GM19025 (cell line): Measurements from ENCODE around the gene VAT1L.

Experiments used
- ATAC-seq: cut with Tn5 transposase; IDR thresholded peaks from one replicate; pipeline ENCODE4 v1.9.1; 2021; ENCODE audit warnings: mild to moderate bottlenecking, low read depth, moderate library complexity; ENCODE audit not compliant: unreplicated experiment

VAT1L gene

GRCh38 chr16:77788181-77789084, at the start of gene VAT1L:
TSS of gene VAT1L (plus strand) at chr16:77788564. CDS start at chr16:77788683, 119 bp downstream.
- no peak for ATAC-seq

DNA sequence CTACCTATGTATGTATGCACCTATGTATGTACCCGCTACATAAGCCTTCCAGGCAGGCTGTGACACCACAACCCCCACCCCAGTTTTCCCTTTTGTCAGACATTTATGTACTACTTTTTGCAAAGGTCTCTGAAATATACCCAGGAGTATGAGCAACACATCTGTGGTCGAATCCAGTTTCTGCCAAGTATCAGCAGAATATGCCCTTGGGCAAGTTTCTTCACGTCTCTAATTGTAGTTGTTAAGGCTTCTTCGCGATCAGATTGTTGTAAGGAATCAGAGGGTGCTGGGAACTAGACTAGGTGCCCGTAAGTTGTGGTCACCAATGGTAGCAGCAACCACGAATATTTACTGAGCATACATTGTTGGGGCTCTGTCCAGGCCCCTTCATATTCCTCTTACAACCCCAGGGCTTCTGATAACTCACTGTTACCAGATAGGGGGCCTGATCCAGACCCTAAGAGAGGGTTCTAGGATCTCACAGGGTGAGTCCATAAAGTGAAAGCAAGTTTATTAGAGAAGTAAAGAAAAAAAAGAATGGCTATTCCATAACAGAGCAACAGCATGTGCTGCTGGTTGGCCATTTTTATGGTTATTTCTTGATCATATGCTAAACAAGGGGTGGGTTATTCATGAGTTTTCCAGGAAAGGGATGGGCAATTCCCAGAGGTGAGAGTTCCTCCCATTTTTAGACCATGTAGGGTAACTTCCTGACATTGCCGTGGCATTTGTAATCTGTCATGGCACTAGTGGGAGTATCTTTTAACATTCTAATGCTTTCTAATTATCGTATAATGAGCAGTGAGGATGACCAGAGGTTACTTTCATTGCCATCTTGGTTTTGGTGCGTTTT, 49.4 kb upstream of the VAT1L start:
- ATAC-seq: no peak

DNA sequence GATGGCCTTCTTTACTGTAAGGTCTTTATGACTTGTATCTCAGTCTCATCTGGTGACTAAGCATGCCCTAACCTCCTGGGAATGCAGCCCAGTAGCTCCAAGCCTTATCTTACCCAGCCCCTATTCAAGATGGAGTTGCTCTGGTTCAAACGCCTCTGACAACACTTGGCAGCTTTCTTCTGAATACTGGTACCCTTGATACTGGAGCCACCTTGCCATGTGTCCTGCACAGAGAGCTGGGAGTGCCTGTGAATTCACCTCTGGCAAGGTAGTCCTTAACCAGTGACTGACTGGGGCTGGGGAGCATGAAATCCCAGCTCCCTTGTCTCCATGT, 48.8 kb upstream of the VAT1L start:
- no peak for ATAC-seq

GRCh38 chr16:77744141-77744540, 44.2 kb upstream of the VAT1L start:
- ATAC-seq: no peak

GRCh38 chr16:77745972-77746371, 42.4 kb upstream of the VAT1L start:
- ATAC-seq: no peak

DNA sequence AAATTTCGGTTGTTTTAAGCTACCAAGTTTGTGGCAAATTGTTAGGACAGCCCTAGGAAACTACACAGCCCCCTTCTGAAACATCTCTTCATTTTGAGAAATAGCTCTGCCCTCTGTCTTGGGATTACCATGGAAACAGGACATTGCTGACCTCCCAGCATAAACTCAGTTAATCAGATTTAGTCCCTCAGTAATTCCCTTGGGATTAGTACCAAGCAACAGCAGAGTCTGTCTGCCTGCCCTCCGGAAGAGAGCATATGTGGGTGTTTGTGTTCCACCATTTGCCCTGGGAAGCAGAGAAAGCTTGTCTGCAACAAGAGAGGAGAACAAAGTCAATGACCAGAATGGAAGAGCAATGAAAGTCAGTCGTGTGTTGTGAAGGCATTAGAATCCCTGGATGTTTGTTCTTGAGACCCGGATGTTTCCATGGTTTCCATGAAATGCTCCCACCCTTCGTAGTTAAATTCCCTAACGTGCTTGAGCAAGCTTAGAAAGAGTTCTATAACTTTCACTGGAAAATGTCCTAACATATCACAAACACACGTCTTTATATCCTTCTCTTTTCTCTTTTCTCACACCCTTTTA, 39.9 kb upstream of the VAT1L start:
- no peak for ATAC-seq

- no peak for ATAC-seq
These were observed 38.9 kb upstream of the VAT1L start for GRCh38 chr16:77749415-77749814.

DNA sequence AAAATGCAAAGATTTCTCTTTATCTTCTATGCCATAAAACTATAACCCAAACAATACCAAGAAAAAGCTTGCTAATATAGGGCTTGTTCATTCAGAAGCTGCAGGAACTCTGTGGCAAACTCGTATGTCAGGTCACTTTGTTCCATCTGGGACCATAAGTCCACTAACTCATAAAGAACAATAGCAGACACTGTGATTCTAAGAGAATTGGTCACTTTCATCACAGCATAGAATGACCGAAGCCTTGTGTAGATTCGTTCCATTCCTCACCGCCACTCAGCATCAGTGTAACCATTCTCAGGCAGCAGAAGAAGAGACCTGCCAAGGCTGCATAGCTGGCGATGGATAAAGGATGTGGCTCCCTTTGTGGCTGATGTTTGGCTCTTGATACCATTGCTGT, 30.3 kb upstream of the VAT1L start:
- ATAC-seq: no peak

- no peak for ATAC-seq
These were observed 29.9 kb upstream of the VAT1L start for GRCh38 chr16:77758508-77758907.

DNA sequence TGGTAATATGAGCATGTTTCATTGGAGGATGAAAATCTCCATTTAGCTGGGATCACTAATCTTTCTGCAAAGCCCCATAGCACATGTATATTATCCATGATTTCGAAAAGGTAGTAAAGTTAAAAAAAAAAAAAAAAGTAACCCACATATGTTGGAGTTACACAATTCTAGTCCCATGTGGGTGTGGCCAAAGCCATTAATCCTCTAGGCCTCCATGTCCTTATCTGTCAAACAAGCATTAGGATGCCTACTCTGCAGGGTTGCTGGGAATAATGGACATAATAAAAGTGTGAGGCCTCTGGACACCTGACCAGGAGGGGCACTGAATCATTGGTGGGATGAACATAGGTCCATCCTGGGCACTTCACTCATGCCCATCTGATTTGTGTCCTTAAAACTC, 29.2 kb upstream of the VAT1L start:
- ATAC-seq: no peak

- ATAC-seq: no peak
These were observed 28.5 kb upstream of the VAT1L start for GRCh38 chr16:77759821-77760220.

DNA sequence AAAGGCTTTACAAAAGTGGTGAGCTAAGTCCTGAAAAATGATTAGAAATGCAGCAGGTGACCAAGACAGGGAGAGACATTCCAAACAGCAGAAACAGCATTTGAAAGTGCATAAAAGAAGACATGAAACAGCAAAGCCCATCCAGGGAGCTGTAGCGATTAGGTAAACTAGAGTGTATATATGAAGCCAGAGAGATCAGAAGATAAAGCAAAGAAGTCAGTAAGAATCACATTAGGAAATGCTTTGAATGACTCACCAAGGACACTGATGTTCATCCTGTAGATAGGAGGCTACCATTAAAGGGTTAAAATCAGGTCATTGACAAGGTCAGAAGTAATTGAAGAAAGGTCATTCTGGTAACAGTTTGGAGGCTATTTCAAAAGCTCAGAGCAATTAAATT, 27.6 kb upstream of the VAT1L start:
- no peak for ATAC-seq

- no peak for ATAC-seq
These were observed 27.2 kb upstream of the VAT1L start for GRCh38 chr16:77761204-77761603.

DNA sequence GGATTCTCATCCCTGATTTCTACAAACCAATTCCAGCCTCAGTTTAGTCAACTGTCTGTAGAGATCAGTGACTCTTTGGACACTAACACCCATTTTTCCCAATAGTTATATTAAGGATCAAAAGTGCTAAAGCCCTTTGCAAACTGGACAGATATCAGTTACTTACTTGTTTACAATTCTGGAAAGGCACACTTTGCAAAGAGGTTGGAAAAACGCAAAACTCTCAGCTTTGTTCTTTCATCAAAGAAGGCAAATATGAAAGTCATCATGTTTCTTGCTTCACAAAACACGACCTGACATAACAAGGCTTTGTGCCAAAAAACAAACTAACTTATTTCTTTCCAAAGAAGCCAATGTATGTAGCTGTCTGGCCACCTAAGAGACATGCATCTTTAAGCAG, 26.1 kb upstream of the VAT1L start:
- no peak for ATAC-seq

DNA sequence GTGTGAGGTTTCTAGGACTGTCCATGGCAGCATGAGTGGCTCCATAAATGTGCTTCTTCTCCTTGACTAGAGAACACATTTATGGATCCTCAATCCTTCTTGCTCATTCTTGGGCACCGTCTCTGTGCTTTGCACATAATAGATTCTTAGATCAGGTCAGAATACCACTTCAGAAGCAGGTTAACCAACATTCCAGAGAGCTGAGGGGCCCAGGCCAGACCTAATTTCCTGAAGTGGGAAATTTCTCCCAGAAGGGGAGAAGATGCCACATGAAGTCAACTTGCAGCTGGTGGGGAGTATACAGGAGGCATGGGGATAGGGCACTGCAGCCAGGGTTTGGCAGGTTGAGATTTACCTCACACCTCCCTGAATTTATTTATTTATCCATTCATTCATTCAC, 24.4 kb upstream of the VAT1L start:
- ATAC-seq: no peak

DNA sequence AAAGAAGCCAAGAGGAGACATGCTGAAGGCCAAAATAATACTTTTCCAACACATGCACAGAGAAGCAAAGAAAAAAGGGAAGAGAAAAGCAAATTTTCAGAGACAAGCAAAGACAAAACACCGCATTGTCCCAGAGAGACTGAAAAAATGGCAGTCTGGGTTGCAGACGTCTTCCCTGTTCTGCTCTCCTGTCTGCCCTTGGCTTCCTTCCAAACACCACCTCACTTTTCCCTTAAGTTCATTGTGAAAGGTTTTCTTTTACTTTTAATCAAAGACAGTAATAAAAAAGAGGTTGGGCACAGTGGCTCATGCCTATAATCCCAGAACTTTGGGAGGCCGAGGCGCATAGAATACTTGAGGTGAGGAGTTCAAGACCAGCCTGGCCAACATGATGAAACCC, 21.2 kb upstream of the VAT1L start:
- no peak for ATAC-seq

GRCh38 chr16:77767826-77768225, 20.5 kb upstream of the VAT1L start:
- no peak for ATAC-seq

GRCh38 chr16:77775911-77776909, 12.2 kb upstream of the VAT1L start:
- no peak for ATAC-seq

DNA sequence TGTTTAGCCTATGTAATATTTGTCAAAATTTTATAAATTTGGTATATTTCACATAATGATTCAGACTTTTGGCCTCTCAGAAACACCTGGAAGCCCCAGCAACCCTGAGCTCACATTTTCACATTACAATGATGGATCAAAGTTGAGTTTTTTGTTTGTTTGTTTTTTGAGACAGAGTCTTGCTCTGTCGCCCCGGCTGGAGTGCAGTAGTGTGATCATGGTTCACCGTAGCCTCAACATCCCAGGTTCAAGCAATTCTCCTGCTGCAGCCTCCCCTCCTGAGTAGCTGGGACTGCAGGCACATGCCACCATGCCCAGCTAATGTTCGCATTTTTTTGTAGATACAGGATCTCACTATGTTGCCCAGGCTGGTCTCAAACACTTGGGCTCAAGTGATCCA, 10.6 kb upstream of the VAT1L start:
- ATAC-seq: no peak

DNA sequence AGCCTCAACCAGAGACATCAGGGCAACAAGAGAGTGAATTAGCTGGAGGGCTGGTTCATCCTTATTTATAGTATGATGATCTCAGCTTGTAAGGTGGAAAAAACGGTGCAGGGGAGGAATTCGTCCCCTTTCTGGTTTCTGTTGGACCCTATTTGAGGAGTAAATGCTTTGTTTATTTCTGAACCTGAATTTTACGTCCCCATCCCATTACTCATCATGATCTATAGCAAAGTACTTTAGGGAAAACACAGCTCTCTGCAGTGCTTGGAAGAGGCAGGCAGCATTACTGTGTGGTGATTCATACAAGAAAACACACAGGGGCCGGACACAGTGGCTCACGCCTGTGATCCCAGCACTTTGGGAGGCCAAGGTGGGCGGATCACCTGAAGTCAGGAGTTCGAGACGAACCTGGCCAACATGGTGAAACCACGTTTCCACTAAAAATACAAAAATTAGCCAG, 8.0 kb upstream of the VAT1L start:
- no peak for ATAC-seq
